ENCODE results near the gene UBE2D2. TPM values are rescaled to one million over a fixed set of nuclear protein-coding genes. Genes with fewer than 3 reads are reported as not detected.

The UBE2D2 gene
- 101 and 120 TPM in 2 replicates for total RNA-seq (2014; rRNA removed; shearing (Covaris generic))
- 166 and 172 TPM in 2 replicates for polyA plus RNA-seq (2016; fragmentation: Nextera tagmentation; extraction: Ambion mirVana)
- long read RNA-seq, transcript UBE2D2-202 (7 exons, 2,702 nt) = major isoform, 71 of 81 reads
- long read RNA-seq, partial matches to known transcripts = 5 of 81 reads
- long read RNA-seq, other reads (novel, unspliced or antisense) = 5 of 81 reads

GRCh38 chr5:139560752-139561654 is at the start of gene UBE2D2:
UBE2D2 (plus strand) TSS chr5:139561339; CDS start chr5:139561792, 453 bp downstream.
- no peaks in the 10 kb centered on the region; the same call in 1 of the 2 replicates for H3K36me3 ChIP-seq (ENCODE audit: insufficient read depth)
- DNase-seq (ENCODE audit: low spot score) (peak; percentile 97), ATAC-seq (peak; percentile 93)
- H3K27me3 ChIP-seq (ENCODE audit: insufficient read depth) = no peaks in the 10 kb centered on the region
- peak within 1 kb of the TSS; percentile 97 for H2AFZ ChIP-seq
- Mint-ChIP-seq H3K36me3 (ENCODE audit: low read depth) (peaks cover 37% of the 10 kb centered on the region), H3K9me3 (0 out of 3 replicates have a peak, but pooled peaks cover 3% of the 10 kb centered on the region), H3K4me1 (peaks cover 22% of the 10 kb centered on the region; the same call in 2 of the 3 replicates), H3K27me3 (ENCODE audit: insufficient read depth, low read depth, poor library complexity) (peaks cover 10% of the 10 kb centered on the region), H3K4me3 (peak within 1 kb of the TSS; percentile 91), H3K27ac (peak within 1 kb of the TSS; percentile 96)
- peaks cover 19% of the 10 kb centered on the region for H3F3A ChIP-seq (replicated peaks; ENCODE audit: low read depth)
- peak within 1 kb of the TSS; percentile 96 for H3K27ac ChIP-seq (ENCODE audit: low read depth)
- peak within 1 kb of the TSS; percentile 86 for H3K4me2 ChIP-seq
- H3K9me2 ChIP-seq (ENCODE audit: insufficient read depth) = no peaks in the 10 kb centered on the region
- TF ChIP-seq ZNF331 (CRISPR knock-in tag; IDR thresholded peaks at IDR 0.05; ENCODE audit: low read depth) = no peak
- no peak for TF ChIP-seq STAT1 (IDR thresholded peaks at IDR 0.05; ENCODE audit: unreplicated experiment)
- no peak for TF ChIP-seq NANOG (IDR thresholded peaks at IDR 0.05; ENCODE audit: borderline replicate concordance)
- TF ChIP-seq CREB1 (CRISPR knock-in tag; IDR thresholded peaks at IDR 0.05; ENCODE audit: low read depth) = peak; percentile 86
- no peak for TF ChIP-seq EZH2phosphoT487 (IDR thresholded peaks at IDR 0.05; ENCODE audit: unreplicated experiment)
- TF ChIP-seq POLR2AphosphoS5 (IDR thresholded peaks at IDR 0.05; ENCODE audit: low read depth) = peak; percentile 79
- no peak for TF ChIP-seq REST (IDR thresholded peaks at IDR 0.05; ENCODE audit: unreplicated experiment)
- TF ChIP-seq ETS1 (IDR thresholded peaks at IDR 0.05) = no peak
- TF ChIP-seq ZNF462 (CRISPR knock-in tag; IDR thresholded peaks at IDR 0.05) = no peak
- TF ChIP-seq CTCF (conservative IDR thresholded peaks at IDR 0.05; ENCODE audit: low read depth in 2 of 2) = no peak
- peaks cover 27% of the 10 kb centered on the region for H3K4me1 ChIP-seq (ENCODE audit: insufficient read depth)
- peaks cover 34% of the 10 kb centered on the region for H4K20me1 ChIP-seq (replicated peaks; ENCODE audit: insufficient read depth)
- peak within 1 kb of the TSS; percentile 97 for H3K4me3 ChIP-seq
- H3K79me2 ChIP-seq (replicated peaks; ENCODE audit: insufficient read depth) = peaks cover 44% of the 10 kb centered on the region
